Mucosa of rectum (tissue), 2 donors: ENCODE results near the gene PLPP3.

Experiments
- H3K27ac ChIP-seq, 2 donors: one replicate each; pipeline ENCODE4 v1.7.0; 2013; ENCODE audit warnings: inconsistent platforms in 2 of 2, low read depth in 2 of 2, low read length in 2 of 2
- H3K27me3 ChIP-seq, 2 donors: one replicate each; pipeline ENCODE4 v1.7.0; 2013; ENCODE audit warnings: low read length in 2 of 2; ENCODE audit not compliant: control insufficient read depth in 2 of 2, insufficient read depth in 2 of 2
- H3K36me3 ChIP-seq, 2 donors: one replicate each; pipeline ENCODE4 v1.7.0; 2013; ENCODE audit warnings: low read length in 2 of 2; ENCODE audit not compliant: control insufficient read depth in 2 of 2, insufficient read depth in 2 of 2
- H3K4me1 ChIP-seq, 2 donors: one replicate each; pipeline ENCODE4 v1.7.0; 2013; ENCODE audit warnings: low read length in 2 of 2, mild to moderate bottlenecking in 1 of 2; ENCODE audit not compliant: control insufficient read depth in 2 of 2, insufficient read depth in 2 of 2
- H3K4me3 ChIP-seq, 2 donors: one replicate each; pipeline ENCODE4 v1.7.0; 2013; ENCODE audit warnings: low read length in 2 of 2
- H3K9ac ChIP-seq, 2 donors: one replicate each; pipeline ENCODE4 v1.7.0; 2013; ENCODE audit warnings: low read length in 2 of 2, low read depth in 1 of 2, mild to moderate bottlenecking in 1 of 2
- H3K9me3 ChIP-seq, 2 donors: one replicate each; pipeline ENCODE4 v1.7.0; 2013; ENCODE audit warnings: low read length in 2 of 2; ENCODE audit not compliant: control insufficient read depth in 2 of 2
- donor health status: healthy.
- donor health status: Normal muscosa, but diverticular disease.

Gene PLPP3

DNA sequence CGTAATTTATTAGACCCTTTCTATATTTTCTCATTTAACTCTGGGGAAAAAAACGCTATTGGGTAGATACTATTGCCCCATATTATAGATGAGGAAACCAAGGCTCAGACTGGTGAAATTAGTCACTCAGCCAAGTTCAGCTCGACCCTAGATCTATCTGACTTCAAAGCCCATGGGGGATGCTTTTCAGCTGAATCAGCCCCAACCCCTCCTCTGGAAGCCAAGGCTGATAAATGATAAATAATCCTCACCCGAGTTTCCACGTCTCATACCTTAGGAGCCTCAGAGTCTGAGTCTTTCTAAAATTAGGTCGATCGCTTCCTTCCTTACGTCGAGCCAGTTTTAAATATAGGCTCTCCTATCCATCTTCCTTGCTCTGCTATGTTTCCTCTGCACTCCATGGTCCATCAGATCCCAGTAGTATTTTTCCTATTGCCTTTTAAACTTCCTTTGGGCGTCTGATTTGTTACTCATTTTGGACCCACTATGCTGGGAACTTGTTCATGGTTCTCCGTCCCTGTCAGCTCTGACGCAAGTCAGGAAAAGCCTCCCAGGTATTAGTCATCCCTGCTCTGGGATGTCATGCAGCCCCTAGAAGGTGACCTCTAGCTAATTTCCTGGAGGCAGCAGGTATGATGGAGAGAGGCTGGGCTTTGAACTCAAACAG lies 122.8 kb downstream of the PLPP3 start:
- Histone ChIP-seq H3K9me3 (no peaks in the 10 kb centered on the region), H3K4me3 (no peak overlapping the region), H3K27ac (no peak overlapping the region), H3K36me3 (no peaks in the 10 kb centered on the region), H3K27me3 (no peaks in the 10 kb centered on the region), H3K4me1 (peaks cover 9 to 11% of the 10 kb centered on the region in 2 donors), H3K9ac (no peak overlapping the region)

DNA sequence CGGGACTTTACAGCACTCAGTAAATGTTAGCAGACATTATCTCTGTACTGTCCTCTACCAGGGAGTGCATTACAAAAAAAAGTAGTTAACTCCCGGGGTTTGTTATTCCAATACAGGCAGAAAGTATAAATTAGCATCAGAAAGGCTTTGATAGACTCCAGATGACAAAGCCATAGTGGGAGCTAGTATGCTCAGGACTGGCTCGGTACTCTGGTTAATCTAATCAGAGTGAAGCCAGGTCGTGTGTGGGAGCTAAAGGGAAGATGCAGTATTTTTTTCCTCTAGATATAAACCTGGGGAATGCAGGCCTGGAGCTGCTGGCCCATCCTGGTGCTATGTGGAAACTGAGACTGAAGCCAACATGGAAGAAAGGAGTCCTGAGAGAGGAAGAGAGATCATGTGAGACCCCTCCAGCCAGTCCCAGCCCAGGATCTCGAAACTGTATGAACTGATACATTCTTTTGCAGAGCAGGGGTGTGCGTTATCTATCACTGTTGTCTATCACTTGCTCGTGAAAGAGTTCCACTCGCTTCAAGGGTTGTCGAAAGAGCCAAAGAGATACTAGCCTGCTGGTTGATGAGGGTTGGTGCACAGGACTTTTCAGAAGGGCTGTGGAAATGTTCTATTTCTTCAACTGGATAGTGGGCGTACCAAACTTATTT lies 125.8 kb downstream of the PLPP3 start:
- Histone ChIP-seq H3K4me1 (peaks cover 16 to 20% of the 10 kb centered on the region in 2 donors), H3K27ac (peak overlapping the region in 1 of 2 donors; percentile 20)

DNA sequence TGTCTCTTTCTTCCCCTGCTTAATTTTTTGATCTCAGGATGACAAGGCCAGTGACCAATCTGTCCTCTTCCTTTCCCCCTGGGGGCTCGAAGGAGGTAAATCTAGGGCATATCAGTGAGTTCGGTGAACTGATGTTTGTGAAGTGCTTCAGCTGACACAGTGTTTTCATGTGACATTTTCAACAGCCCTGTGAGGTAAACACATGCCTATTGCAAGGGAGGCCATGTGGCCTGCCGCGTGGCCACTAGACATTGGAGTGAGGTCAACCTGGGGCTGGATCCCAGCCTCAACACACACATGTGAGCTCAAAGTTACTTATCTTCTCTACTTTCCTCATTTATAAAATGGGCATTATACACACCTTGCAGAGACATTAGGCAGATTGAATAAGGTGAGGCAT lies 126.3 kb downstream of the PLPP3 start:
- peaks cover 16 to 20% of the 10 kb centered on the region in 2 donors for H3K4me1 ChIP-seq
- no peaks in the 10 kb centered on the region for H3K9me3 ChIP-seq
- no peak overlapping the region for H3K9ac ChIP-seq
- no peak overlapping the region for H3K4me3 ChIP-seq
- H3K27ac ChIP-seq, result peak overlapping the region in 1 of 2 donors; percentile 20
- no peaks in the 10 kb centered on the region for H3K27me3 ChIP-seq
- no peaks in the 10 kb centered on the region for H3K36me3 ChIP-seq

More for the DNA sequence above, 125.8 kb downstream of the PLPP3 start:
- Histone ChIP-seq H3K9ac (no peak overlapping the region), H3K27me3 (no peaks in the 10 kb centered on the region), H3K4me3 (no peak overlapping the region), H3K36me3 (no peaks in the 10 kb centered on the region), H3K9me3 (no peaks in the 10 kb centered on the region)

DNA sequence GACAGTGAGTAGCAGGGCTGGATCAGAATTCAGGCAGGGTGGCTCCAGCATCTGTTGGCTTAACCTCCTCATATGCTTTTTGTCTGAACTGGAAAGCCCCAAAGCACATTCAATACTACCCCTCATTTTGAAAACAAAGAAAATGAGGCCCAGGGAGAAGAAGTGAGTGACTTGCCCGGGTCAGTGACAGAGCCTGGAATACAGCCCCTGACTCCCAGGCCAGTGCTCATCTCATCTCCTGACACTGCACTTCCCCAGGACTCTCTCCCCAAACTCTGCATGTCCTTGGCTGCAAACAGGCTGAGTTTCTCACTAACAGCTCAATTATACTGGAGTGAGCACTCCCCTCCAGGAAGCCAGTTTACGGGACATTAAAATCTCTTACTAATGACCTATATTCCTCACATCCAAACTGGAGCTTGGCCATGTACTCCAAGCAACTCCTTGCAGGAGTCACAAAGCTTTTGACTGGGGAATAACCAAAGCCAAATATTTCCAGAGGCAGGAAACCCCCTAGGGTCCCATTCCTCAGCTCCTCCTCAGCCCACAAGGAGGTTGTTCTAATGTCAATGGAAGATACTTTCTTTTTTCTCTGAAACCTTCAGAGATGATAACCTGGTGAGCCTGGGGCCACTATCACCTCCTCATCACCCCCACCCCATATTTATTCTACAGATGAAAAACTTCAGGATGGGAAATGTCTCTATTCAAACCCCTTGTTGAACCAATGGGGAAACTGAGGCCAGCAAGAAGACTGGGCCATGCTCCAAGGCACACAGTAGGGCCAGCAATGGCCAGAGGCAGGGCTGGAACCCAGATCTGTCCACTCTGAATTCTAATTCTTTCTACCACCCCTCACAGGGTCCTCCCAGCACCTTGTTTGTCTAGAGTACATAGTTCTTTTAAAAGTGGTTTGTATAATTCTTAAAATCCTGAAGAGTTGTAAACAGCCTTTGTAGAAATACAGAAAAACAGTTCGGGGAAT lies 127.0 kb downstream of the PLPP3 start:
- no peaks in the 10 kb centered on the region for H3K9me3 ChIP-seq
- no peak overlapping the region for H3K9ac ChIP-seq
- H3K27ac ChIP-seq, result peak overlapping the region; percentile 57 to 77
- no peak overlapping the region for H3K4me3 ChIP-seq
- peaks cover 16 to 20% of the 10 kb centered on the region in 2 donors for H3K4me1 ChIP-seq
- H3K36me3 ChIP-seq, result no peaks in the 10 kb centered on the region
- H3K27me3 ChIP-seq, result no peaks in the 10 kb centered on the region

DNA sequence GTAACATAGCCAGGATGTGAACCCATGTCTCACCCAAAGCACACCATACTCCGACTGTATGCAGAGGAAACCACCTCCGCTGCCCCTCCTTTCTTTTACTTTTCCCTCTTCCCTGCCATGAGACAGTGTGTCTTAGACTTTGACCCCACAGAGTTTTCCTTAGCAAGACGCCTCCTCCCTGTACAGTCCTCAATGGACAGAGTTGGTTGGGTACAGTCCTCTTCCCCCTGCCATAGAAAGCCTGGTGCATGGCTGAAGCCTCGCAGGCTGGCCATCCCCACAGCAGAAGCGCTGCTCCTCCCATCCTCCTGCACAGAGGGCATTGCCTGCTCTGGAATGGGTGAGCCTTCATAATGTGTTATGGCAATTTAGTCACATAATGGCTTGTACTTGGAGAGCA lies 127.9 kb downstream of the PLPP3 start:
- H3K27ac ChIP-seq, result peak overlapping the region; percentile 77 to 85
- no peaks in the 10 kb centered on the region for H3K27me3 ChIP-seq
- no peaks in the 10 kb centered on the region for H3K9me3 ChIP-seq
- H3K4me1 ChIP-seq, result peaks cover 16 to 20% of the 10 kb centered on the region in 2 donors
- H3K9ac ChIP-seq, result no peak overlapping the region
- H3K4me3 ChIP-seq, result peak overlapping the region; percentile 21 to 46
- H3K36me3 ChIP-seq, result no peaks in the 10 kb centered on the region

DNA sequence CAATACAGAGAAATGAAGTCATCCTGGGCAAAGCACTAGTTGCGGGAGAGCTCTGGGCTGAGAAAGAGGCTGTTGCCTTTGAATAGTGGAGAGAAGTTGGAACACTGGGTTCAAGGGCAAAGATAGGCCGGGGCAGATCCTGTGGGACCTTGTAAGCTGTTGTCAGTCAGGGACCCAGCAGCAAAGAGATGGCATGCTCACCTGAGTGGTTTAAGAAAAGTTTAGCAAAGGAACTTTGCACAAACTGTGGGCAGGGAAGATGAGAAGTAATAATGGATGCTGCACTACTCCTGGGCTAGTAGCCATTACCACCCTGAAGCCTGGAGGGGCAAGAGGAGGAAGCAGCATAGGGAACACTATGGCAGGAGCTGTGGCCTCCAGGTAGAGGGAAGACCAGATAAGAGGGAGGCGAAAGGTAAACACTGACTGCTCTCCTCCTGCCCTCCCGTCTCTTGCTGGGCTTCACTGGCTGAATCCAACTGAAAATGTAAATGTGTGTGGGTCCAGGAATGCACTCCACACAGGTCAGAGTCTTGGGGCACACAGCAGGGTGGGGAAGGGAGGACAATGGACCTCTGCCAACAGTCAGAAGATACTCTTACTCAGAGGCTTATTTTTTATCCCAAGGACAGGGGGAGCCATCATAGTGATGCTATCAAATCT lies 129.2 kb downstream of the PLPP3 start:
- Histone ChIP-seq H3K9ac (no peak overlapping the region), H3K36me3 (no peaks in the 10 kb centered on the region), H3K27ac (no peak overlapping the region), H3K4me3 (no peak overlapping the region), H3K9me3 (no peaks in the 10 kb centered on the region), H3K4me1 (peaks cover 16 to 20% of the 10 kb centered on the region in 2 donors), H3K27me3 (no peaks in the 10 kb centered on the region)

DNA sequence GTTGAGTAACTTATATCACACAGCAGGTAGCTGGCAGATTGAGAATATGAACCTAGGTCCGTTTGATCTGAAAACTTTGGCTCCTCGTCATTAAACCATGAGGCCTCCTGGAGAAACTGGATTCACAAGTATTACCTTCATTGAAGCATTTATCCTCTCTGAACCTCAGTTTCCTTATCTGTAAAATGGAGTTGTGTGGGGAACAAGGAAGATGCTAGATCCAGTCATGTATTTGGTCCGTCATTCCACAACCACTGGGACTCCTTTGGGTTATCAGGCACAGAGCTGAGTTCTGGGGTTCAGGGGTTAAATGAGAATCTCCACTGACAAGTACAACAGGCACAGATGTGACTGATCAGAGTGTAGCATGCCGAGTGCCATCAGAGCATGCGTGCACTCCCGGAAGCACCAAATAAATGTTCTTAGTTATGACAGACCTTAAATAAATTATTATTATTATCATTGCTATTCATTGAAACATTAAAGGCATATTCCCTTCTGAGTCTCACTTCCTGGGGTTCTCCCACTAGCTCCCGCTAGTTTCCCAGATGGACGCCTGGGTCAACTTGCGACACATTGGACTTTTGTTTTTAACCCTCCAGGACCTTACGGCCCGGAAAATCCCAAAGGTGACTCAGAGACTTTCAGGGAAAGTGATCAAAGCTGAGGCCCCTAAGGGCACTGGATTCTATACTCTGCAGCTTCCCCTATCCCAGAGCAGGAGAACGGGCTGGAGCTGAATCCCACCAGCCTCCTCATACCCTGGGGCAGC lies 130.6 kb downstream of the PLPP3 start:
- Histone ChIP-seq H3K27me3 (no peaks in the 10 kb centered on the region), H3K9ac (no peak overlapping the region), H3K9me3 (no peaks in the 10 kb centered on the region), H3K4me3 (no peak overlapping the region), H3K27ac (no peak overlapping the region), H3K4me1 (peaks cover 16 to 20% of the 10 kb centered on the region in 2 donors), H3K36me3 (no peaks in the 10 kb centered on the region)

DNA sequence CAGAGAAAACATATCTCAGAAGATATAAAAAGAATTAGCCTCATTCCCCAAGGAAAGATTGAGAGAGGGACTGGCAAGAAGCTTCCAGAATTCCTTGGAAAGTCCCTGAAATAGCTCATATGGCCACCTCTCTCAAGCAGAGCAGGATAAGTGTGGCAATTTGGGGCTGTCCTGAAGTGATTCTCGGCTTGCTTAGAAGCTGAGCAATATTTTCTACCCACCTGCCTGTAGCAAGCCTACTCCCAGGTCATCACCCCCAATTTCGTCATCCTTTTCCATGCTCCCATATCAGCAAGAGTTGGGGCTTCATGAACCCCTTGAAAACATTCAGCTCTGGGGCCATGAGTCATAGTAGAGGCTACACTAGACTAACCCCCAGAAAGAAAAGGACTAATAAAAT lies 131.5 kb downstream of the PLPP3 start:
- Histone ChIP-seq H3K27me3 (no peaks in the 10 kb centered on the region), H3K9me3 (no peaks in the 10 kb centered on the region), H3K27ac (no peak overlapping the region), H3K4me1 (peaks cover 14 to 20% of the 10 kb centered on the region in 2 donors), H3K9ac (no peak overlapping the region), H3K4me3 (no peak overlapping the region), H3K36me3 (no peaks in the 10 kb centered on the region)

DNA sequence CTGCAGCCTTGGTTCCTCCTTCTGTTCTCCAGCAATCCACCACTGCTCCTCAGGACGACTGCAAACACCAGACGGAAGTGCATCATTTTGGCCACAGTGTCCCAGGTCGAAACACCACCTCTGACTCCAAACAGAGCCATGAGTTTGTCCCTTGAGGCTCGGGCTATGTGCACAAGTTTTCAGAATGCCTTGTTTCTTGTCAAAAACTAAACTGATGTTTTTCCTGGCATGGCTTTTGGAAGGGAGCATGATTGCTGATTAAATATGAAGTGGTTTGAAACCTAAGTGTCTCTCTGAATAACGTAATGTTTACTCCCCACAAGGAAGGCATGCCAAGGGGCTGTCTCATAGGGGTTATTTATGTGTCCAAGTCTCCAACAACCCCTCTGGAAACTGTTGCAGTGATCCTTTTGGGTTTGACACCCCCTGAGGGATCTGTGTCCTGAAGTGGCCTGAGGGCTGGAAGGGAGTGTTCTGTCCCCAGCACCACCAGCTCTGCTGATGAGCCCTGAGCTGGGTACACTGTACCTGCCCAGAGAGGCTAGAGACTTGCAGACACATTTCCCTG lies 132.7 kb downstream of the PLPP3 start:
- no peak overlapping the region for H3K9ac ChIP-seq
- H3K27ac ChIP-seq, result peak overlapping the region in 1 of 2 donors; percentile 20

More for the DNA sequence above, 132.7 kb downstream of the PLPP3 start:
- H3K36me3 ChIP-seq, result no peaks in the 10 kb centered on the region
- H3K27me3 ChIP-seq, result no peaks in the 10 kb centered on the region
- H3K4me1 ChIP-seq, result peaks cover 7 to 9% of the 10 kb centered on the region in 2 donors
- no peak overlapping the region for H3K4me3 ChIP-seq
- H3K9me3 ChIP-seq, result no peaks in the 10 kb centered on the region
